ENCODE measurements around the gene LPAR3.
"Not testable (repeated sequence)": the region's sequence is repeated elsewhere in the genome, so short reads cannot be mapped to it uniquely, and the experiment has no call there.

LPAR3 gene

GRCh38 chr1:84892705-84893618, at the start of gene LPAR3:
Gene LPAR3 (minus strand): TSS chr1:84893206. CDS start chr1:84866120, 27,086 bp downstream.
- DNase-seq: no peak

DNA sequence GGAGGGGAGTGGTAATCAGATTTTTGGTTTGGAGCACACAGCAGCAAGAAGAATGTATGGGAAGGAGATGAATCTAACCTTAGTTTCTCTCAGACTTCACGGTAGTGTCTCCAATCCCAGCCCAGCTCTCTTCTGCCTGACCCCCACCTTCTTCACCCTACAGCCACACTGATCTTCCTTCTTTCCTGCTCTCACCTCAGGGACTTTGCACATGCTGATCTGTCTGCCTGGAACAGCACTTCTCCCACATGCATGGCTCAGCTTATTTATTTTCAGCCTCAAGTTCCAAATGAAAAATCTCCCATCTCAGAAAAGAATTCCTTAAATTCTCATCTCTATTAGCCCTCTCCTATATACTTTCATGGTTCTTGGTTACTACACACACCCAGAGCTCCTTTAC, 48.8 kb upstream of the LPAR3 start:
- DNase-seq: no peak

DNA sequence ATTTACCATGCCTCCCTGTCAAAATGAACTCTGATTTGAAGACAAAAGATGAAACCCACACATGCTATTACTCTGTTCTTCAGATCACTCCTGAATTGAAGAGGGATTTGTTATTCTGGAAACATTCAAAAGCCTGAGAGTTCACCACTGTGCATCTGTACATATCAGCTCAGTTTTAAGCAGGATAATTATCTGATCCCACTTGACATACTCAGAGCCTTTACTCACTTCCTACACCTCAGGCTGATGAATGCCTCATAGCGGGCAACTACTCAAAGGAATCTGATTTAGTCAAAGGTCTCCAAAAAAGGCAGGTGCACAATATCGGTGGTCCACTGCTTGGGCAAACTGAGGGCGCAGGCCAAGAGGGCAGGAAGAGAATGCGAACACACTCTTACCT, 47.5 kb upstream of the LPAR3 start:
- no peak for DNase-seq

GRCh38 chr1:84939761-84940160, 46.8 kb upstream of the LPAR3 start:
- no peak for DNase-seq

DNA sequence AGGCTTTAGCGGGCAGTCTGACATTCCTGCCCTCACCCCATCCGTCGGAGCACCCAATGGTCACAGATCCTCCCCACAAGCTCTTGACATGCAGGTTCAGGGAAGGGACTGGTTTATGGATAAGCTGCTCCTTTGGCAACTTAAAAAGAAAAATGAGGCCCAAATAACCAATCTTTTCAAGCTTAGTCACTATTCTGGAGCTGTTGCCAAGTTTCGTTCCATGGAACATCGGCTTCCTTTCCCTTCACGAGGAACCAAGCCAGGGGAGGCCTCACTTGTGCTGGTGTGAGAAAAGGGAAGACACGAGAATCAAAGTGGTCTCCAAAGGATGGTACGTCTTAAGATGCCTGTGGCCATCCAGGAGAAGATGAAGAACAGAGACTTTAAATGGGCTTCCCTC, 46.1 kb upstream of the LPAR3 start:
- no peak for DNase-seq

GRCh38 chr1:84936116-84936810, 43.3 kb upstream of the LPAR3 start:
- DNase-seq: no peak

DNA sequence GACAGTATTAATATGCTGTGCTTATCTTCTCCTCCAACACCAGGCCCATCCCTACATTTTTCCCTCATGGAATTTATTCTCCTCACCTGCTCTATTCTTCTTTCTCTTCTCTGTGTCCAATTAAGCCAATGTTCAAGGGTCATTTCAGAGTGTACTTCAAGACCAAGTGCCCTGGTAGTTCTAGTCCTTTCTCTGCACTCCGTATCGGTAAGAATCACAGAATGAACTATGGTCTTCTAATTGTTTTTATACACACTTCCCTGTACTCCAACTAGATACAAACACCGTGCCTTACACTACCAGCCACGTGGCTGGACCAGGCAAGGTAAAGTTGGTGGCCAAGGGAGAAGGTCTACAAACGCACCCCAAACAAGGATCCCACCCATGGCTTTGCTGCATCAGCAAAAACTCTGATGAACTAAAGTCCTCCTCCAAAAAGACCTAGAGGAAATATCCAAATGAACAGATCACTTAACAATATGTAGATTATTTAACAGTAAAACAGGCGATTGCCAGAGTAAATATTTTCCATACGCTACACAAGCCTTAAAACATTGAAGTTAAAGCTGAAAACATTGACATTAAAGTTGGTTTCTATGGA, 40.1 kb upstream of the LPAR3 start:
- DNase-seq: no peak

DNA sequence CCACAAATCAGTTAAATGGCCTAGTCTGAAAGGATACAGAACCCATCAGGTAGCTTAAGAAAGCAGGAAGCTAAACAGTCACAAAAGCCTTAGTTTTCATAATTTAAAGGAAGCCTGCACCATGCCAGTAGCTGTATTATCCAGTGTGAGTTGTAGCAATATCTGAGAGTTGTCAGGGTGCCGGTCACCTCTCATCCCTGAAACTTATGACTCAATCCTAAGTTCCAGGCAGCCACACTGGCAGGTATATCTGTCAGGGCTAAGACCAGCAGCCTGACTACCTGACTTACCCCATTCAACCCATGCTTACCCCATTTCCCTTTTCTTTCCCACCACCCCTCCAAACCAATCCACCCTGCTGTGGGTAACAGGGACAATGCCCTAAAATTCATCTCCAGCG, 37.8 kb upstream of the LPAR3 start:
- no peak for DNase-seq

- DNase-seq: no peak
Observed at GRCh38 chr1:84930329-84930728, 37.3 kb upstream of the LPAR3 start.

- no peak for DNase-seq
Observed at GRCh38 chr1:84929581-84929980, 36.6 kb upstream of the LPAR3 start.

DNA sequence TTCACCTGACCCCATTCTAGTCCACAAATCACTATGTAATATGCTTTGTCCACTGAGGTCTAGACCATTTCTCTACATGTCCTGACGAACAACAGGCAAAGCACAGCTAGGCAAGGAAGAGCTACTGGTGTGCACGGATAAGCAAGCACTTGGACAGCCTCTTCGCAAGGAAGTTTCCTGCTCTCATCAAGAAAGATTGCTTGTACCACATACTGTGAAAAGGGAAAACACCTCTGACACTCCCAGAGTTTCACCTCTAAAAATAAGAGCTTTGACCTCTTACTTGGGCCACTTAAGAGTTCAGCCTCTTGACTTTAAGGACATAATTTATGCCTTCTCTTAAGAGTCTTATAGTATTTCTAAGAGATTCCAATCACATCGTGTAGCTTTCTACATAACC, 36.0 kb upstream of the LPAR3 start:
- no peak for DNase-seq

DNA sequence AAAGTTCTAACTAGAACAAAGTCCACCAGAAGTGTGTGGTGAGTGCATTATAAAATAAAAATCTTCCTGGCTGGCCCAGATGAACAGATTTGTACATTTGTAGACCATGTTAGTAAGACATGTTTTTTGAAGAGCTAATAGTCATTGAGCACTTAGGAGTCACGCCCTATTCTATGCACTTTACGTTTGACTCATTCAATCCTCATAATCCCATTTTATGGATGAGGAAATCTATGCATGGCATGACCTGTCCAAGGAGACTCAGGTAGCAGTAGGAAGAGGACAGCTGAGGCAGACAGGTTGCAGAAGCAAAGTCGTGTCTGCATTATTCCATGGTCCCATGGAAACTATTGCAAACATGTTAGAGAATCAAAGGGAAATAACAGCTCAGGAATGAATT, 30.3 kb upstream of the LPAR3 start:
- DNase-seq: no peak

DNA sequence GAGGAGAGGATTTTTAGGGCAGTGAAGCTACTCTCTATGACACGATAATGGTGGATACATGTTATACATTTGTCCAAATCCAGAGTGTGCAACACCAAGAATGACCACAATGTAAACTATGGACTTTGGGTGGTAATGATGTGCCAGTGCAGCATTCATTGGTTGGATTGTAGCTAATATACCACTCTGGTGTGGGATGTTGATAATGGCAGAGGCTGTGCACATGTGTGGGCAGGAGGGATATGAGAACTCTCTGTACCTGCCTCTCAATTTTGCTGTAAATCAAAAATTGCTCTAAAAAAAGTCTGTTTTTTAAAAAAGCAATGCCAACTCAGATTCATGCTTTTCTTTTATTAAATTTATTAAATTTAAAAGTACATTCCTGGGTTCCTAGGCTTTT, 27.2 kb upstream of the LPAR3 start:
- DNase-seq: no peak

DNA sequence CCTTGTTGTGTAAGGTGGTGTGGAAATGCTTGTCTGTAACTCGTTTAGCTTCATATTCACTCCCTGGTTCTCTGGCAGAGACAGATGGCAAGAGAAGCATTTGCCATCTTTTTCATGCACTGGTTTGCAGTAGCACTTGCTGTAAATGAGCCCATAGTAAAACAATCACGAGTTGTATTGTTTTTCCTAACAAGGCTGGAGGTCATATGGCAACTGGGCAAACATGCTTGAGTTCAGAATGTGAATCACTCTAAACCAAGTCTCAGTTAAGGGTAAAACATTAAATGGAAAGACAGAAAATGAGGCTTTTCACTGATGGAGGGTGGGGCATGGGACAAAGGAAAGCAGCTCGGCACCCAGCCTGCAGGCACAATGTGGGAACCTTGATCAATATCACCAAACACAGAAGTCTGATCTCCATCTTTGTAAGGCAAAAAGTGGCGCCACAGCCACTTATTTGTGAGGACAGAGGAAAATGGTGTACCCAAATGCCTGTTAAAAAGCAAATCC, 26.5 kb upstream of the LPAR3 start:
- no peak for DNase-seq

DNA sequence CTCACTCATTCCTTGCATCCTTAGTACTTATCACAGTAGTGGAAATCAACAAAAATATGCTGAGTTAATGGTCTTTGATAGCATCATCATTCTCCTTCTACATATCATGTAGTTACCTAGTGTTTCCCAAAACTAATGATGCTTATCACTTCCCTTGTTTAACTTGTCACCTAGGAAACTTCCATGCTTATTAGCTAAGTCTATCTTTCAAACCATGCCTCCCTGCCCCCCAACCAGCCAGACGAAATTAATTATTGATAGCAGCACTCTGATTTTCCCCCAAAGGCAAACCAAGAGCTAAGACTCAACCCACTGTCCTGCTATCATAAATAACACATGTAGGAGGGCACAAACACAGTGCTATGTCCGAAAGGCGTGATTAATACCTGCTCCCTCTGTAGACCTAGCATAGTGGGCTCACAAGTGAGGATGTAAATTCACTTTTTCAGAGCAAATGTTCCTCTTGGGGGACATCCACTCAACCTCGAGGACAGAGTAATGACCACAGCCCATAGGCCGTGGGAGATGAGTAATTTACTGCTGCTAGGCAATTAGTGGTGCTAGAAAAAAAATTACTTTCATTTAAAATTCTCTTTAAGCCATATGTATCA, 25.8 kb upstream of the LPAR3 start:
- no peak for DNase-seq

DNA sequence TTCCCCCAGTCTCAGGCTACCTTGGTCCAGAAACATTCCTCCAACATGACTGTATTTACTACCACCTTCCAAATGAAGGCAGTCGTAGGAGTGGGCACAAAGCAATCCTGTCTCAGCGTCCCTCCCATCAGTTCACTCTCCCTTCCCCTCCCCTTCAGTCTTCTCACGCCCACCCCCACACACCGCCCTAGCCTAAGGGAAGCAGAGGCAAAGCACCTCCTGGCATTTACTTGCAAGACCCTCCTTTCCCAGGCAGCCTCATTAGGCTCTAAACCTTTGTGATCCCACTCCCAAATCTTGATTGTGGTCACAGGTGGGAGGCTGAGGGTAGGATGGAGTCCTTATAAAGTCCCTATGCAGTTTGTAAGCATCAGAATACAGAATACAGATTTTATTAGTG, 23.9 kb upstream of the LPAR3 start:
- no peak for DNase-seq

- DNase-seq: no peak
Observed at GRCh38 chr1:84913555-84913892, 20.5 kb upstream of the LPAR3 start.

DNA sequence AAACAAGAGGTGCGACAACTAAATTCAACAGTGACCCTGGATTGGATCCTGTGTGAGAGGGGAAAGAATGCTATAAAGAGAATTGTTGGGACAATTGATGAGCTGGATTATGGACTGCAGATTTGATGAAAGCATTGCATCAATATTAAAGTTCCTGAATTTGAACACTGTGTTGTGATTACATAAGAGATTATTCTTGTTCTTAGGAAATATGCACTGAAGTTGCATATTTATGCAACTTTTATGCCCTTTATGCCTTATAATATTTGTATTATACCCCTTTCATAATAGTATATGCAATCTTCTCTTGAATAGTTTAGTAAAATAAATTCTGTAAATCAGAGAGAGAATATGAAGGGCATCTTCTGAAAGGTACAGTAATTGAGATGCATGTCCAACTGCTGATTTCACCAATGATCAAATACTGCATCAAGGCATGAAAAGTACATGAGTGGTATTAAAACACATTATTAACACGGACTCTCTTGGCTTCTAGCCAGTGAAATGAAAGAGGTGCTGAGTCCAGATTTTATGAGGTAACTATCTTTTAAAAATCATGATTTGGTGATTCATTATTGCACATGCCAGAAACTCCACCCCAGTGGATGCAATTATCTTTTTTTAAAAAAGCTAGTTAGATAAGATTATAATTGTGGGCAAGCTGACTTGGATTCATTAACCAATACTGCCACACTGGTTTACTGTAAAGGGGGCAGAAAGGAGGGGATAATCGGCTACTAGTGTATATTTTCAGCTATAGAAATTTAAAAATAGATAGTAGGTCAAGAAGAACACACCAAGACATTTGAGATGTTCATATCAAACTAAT, 19.9 kb upstream of the LPAR3 start:
- DNase-seq: no peak

- not testable (repeated sequence) for DNase-seq
Observed at GRCh38 chr1:84908746-84909464, 15.9 kb upstream of the LPAR3 start.

- DNase-seq: no peak
Observed at GRCh38 chr1:84907095-84907827, 14.3 kb upstream of the LPAR3 start.

DNA sequence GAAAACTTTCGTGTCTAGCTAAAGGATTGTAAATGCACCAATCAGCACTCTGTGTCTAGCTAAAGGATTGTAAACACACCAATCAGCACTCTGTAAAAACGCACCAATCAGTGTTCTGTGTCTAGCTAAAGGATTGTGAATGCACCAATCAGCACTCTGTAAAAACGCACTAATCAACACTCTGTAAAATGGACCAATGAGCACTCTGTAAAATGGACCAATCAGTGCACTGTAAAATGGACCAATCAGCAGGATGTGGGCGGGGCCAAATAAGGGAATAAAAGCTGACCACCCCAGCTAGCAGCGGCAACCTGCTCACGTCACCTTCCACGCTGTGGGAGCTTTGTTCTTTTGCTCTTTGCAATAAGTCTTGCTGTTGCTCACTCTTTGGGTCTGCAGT, 9.7 kb upstream of the LPAR3 start:
- not testable (repeated sequence) for DNase-seq

All from GOT3 (cell line).